ENCODE data around the gene UNC5A.

DNA sequence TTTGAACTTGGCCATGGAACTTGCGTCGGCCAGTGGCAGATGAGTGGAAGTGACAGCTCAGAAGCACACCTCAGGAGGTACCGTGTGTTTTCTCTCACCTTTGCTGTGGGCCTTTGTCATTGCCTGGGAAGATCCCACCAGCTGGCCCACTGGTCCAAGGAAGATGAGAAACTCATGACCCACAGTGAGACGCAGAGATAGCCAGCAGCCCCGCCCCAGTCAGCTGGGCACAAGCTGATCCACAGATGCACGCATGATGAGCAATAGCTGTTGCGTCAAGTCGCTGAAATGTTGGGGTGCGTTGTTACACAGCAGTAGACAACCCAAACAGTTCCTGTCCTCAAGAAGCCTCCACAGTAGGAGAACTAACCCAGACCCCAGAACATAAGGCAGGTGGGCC lies 30.8 kb upstream of the UNC5A start:
- no peak for TF ChIP-seq CTBP1 (IDR thresholded peaks at IDR 0.05; ENCODE audit: borderline replicate concordance)
- TF ChIP-seq ELF4 (IDR thresholded peaks at IDR 0.05) = no peak
- no peak for TF ChIP-seq FOXM1 (IDR thresholded peaks at IDR 0.05; ENCODE audit: borderline replicate concordance)
- TF ChIP-seq TARDBP (IDR thresholded peaks at IDR 0.05) = no peak

Measured in HEK293T (cell line).